CD14-positive monocyte (primary cell): ENCODE data around the gene SRRM3. TPM values are rescaled to one million over a fixed set of nuclear protein-coding genes. Genes with fewer than 3 reads are reported as not detected.

ENCODE experiments used
- DNase-seq, 3 donors: peaks; one replicate each; pipeline ENCODE4 v3.0.0-alpha.2; 2011 to 2022
- H2AFZ ChIP-seq: 2 replicates; pipeline ENCODE4 v1.6.0; 2012; ENCODE audit warnings: mild to moderate bottlenecking, low read depth, low read length, inconsistent platforms; ENCODE audit not compliant: insufficient read depth, poor library complexity, severe bottlenecking
- H3K27ac ChIP-seq, 2 donors: 1 replicate in 1 of 2; 2 replicates in 1 of 2; pipeline ENCODE4 v1.5.1; 2012 to 2013; ENCODE audit warnings: low read length in 2 of 2, control low read depth in 1 of 2, inconsistent platforms in 1 of 2, low read depth in 1 of 2, mild to moderate bottlenecking in 1 of 2
- H3K27me3 ChIP-seq, 2 donors: one replicate each; pipeline versions ENCODE4 v1.6.0 to v1.6.1; 2011 to 2013; ENCODE audit warnings: low read length in 2 of 2; ENCODE audit not compliant: control insufficient read depth in 2 of 2, insufficient read depth in 2 of 2
- H3K36me3 ChIP-seq, 2 donors: replicated peaks in 1 of 2; 1 replicate in 1 of 2; 2 replicates in 1 of 2; pipeline versions ENCODE4 v1.5.1 to v1.6.1; 2012 to 2013; ENCODE audit warnings: low read length in 2 of 2, control low read depth in 1 of 2, inconsistent platforms in 1 of 2, mild to moderate bottlenecking in 1 of 2; ENCODE audit not compliant: insufficient read depth in 2 of 2, control insufficient read depth in 1 of 2
- H3K4me1 ChIP-seq, 2 donors: 1 replicate in 1 of 2; 2 replicates in 1 of 2; pipeline versions ENCODE4 v1.5.1 to v1.6.1; 2012 to 2013; ENCODE audit warnings: low read length in 2 of 2, control low read depth in 1 of 2, inconsistent platforms in 1 of 2, mild to moderate bottlenecking in 1 of 2, moderate library complexity in 1 of 2; ENCODE audit not compliant: insufficient read depth in 2 of 2, control insufficient read depth in 1 of 2
- H3K4me2 ChIP-seq: replicated peaks from 2 replicates; pipeline ENCODE3; 2012; ENCODE audit warnings: low read length, moderate library complexity, mild to moderate bottlenecking; ENCODE audit not compliant: poor library complexity, severe bottlenecking; ENCODE audit errors: extremely low read depth
- H3K4me3 ChIP-seq, 3 experiments: fragments of 200-600 bp in 1 of 3; sonication (generic) in 1 of 3; replicated peaks in 1 of 3; 1 replicate in 2 of 3; 2 replicates in 1 of 3; pipeline ENCODE4 v1.5.1; 2011 to 2013; ENCODE audit warnings: low read length in 3 of 3, mild to moderate bottlenecking in 3 of 3, control low read depth in 2 of 3, low read depth in 2 of 3, inconsistent platforms in 1 of 3, moderate library complexity in 1 of 3
- H3K79me2 ChIP-seq: 2 replicates; pipeline ENCODE4 v1.6.0; 2012; ENCODE audit warnings: mild to moderate bottlenecking, control low read depth, inconsistent platforms, low read length, moderate library complexity; ENCODE audit not compliant: insufficient read depth
- H3K9ac ChIP-seq: 2 replicates; pipeline ENCODE4 v1.6.0; 2017; ENCODE audit warnings: low read length, mild to moderate bottlenecking; ENCODE audit not compliant: insufficient read depth, poor library complexity, severe bottlenecking
- H3K9me3 ChIP-seq, 2 donors: replicated peaks in 1 of 2; 1 replicate in 1 of 2; 2 replicates in 1 of 2; pipeline versions ENCODE4 v1.5.1 to v1.6.1; 2012 to 2013; ENCODE audit warnings: low read length in 2 of 2, control low read depth in 1 of 2; ENCODE audit not compliant: control insufficient read depth in 1 of 2, insufficient read depth in 1 of 2
- H4K20me1 ChIP-seq: 2 replicates; pipeline ENCODE4 v1.6.0; 2012; ENCODE audit warnings: mild to moderate bottlenecking, low read length, control low read depth, moderate library complexity; ENCODE audit not compliant: insufficient read depth
- H3K27ac Mint-ChIP-seq, 7 donors: one replicate each; pipeline ENCODE4 v1.8.0; 2020; ENCODE audit warnings: mild to moderate bottlenecking in 7 of 7, mixed read lengths in 7 of 7, moderate library complexity in 6 of 7, inconsistent platforms in 2 of 7
- H3K27me3 Mint-ChIP-seq, 3 donors: one replicate each; pipeline ENCODE4 v1.8.0; 2021 to 2022; ENCODE audit warnings: low read depth in 3 of 3, mild to moderate bottlenecking in 3 of 3, mixed read lengths in 3 of 3, moderate library complexity in 3 of 3, inconsistent platforms in 1 of 3
- H3K36me3 Mint-ChIP-seq, 2 donors: one replicate each; pipeline ENCODE4 v1.8.0; 2020; ENCODE audit warnings: mixed read lengths in 2 of 2, inconsistent platforms in 1 of 2, mild to moderate bottlenecking in 1 of 2
- H3K4me1 Mint-ChIP-seq: one replicate; pipeline ENCODE4 v1.8.0; 2020; ENCODE audit warnings: mild to moderate bottlenecking, mixed read lengths
- H3K4me3 Mint-ChIP-seq, 2 donors: one replicate each; pipeline ENCODE4 v1.8.0; 2020; ENCODE audit warnings: mild to moderate bottlenecking in 2 of 2, mixed read lengths in 2 of 2, moderate library complexity in 1 of 2
- H3K9me3 Mint-ChIP-seq, 7 donors: one replicate each; pipeline ENCODE4 v1.8.0; 2020 to 2022; ENCODE audit warnings: mixed read lengths in 7 of 7, mild to moderate bottlenecking in 6 of 7, moderate library complexity in 6 of 7, inconsistent platforms in 2 of 7
- CTCF ChIP-seq: fragments of 200-600 bp; IDR thresholded peaks from one replicate; pipeline ENCODE4 v1.8.0; 2022; ENCODE audit warnings: antibody characterized with exemption, mild to moderate bottlenecking
- WGBS: methylation state at CpG from one replicate; pipeline ENCODE4 v1.1.5; 2013; ENCODE audit warnings: missing lambda C conversion rate; ENCODE audit not compliant: insufficient coverage; 5-methylcytosine and 5-hydroxymethylcytosine counted together
- intact Hi-C, 2 donors: fragments of 100-400 bp; cut with micrococcal nuclease; formaldehyde crosslinking; loops; one replicate each; pipeline versions ENCODE4 v1.15.0 to v1.15.1; 2023
- polyA plus RNA-seq, 3 donors: library from polyadenylated mRNA; depleted of rRNA in 1 of 3; unstranded in 2 of 3; stranded (reverse) in 1 of 3; fragments of 300-500 nt in 2 of 3; fragments of >200 nt in 1 of 3; fragmentation: Illumina TruSeq in 2 of 3; gene quantifications; 1 replicate in 2 of 3; 2 replicates in 1 of 3; pipeline ENCODE4 v1.2.3, GENCODE V29; 2012 to 2021

The SRRM3 gene
- polyA plus RNA-seq, 3 donors = not detected

- no peak overlapping the region for H3K4me2 ChIP-seq
- no peak overlapping the region for H3K4me3 ChIP-seq
- WGBS = 65% methylated on average over 8 of the region's 15 CpGs
- no peak overlapping the region for H3K27ac ChIP-seq
- no peak overlapping the region for H3K9ac ChIP-seq
- no peak for TF ChIP-seq CTCF
- H3K27me3 ChIP-seq = no peaks in the 10 kb centered on the region
- H3K4me3 Mint-ChIP-seq = no peak overlapping the region
- peaks cover 90% of the 10 kb centered on the region for H3K79me2 ChIP-seq
- no peaks in the 10 kb centered on the region for H3K27me3 Mint-ChIP-seq
- peaks cover 14 to 16% of the 10 kb centered on the region in 2 donors for H3K4me1 ChIP-seq
- H4K20me1 ChIP-seq = peaks cover 98% of the 10 kb centered on the region
- peaks cover 41% of the 10 kb centered on the region for H3K4me1 Mint-ChIP-seq
- intact Hi-C loops = no loop called here
- H2AFZ ChIP-seq = no peak overlapping the region
- H3K36me3 Mint-ChIP-seq = peaks cover 43 to 74% of the 10 kb centered on the region in 2 donors
- no peak for DNase-seq
- no peaks in the 10 kb centered on the region for H3K9me3 ChIP-seq
- no peaks in the 10 kb centered on the region for H3K9me3 Mint-ChIP-seq
- H3K36me3 ChIP-seq = peaks cover 46 to 68% of the 10 kb centered on the region in 2 donors
- peak overlapping the region in 2 of 7 donors; percentile 27 to 58 for H3K27ac Mint-ChIP-seq
Observed at GRCh38 chr7:76328389-76328788, 126.7 kb downstream of the SRRM3 start.

- no peak overlapping the region for H3K9ac ChIP-seq
- H3K36me3 Mint-ChIP-seq = peaks cover 41 to 65% of the 10 kb centered on the region in 2 donors
- no peak overlapping the region for H3K4me3 ChIP-seq
- no peaks in the 10 kb centered on the region for H3K27me3 Mint-ChIP-seq
- H3K9me3 ChIP-seq = no peaks in the 10 kb centered on the region
- peaks cover 44 to 58% of the 10 kb centered on the region in 2 donors for H3K36me3 ChIP-seq
- no peak overlapping the region for H3K27ac ChIP-seq
- peaks cover 52% of the 10 kb centered on the region for H3K4me1 Mint-ChIP-seq
- no peak overlapping the region for H3K4me3 Mint-ChIP-seq
- H3K27me3 ChIP-seq = no peaks in the 10 kb centered on the region
- H4K20me1 ChIP-seq = peaks cover 99% of the 10 kb centered on the region
- no peak overlapping the region for H3K4me2 ChIP-seq
- H2AFZ ChIP-seq = no peak overlapping the region
- no peaks in the 10 kb centered on the region for H3K9me3 Mint-ChIP-seq
- no peak for DNase-seq
- TF ChIP-seq CTCF = no peak
- peak overlapping the region in 3 of 7 donors; percentile 33 to 69 (median 38) for H3K27ac Mint-ChIP-seq
- 96% methylated on average over 24 of the region's 29 CpGs for WGBS
- intact Hi-C loops = no loop called here
- peaks cover 99% of the 10 kb centered on the region for H3K79me2 ChIP-seq
- peaks cover 24 to 25% of the 10 kb centered on the region in 2 donors for H3K4me1 ChIP-seq
Observed at GRCh38 chr7:76329479-76329878, 127.8 kb downstream of the SRRM3 start.
